HG03159 (cell line): ENCODE measurements around the gene GARIN5A.
A peak's percentile ranks its signal among the peaks of the same experiment; 100 is the strongest.
"Not testable (repeated sequence)": the region's sequence is repeated elsewhere in the genome, so short reads cannot be mapped to it uniquely, and the experiment has no call there.

Experiments used
- ATAC-seq: cut with Tn5 transposase; IDR thresholded peaks from one replicate; pipeline ENCODE4 v1.9.1; 2021; ENCODE audit warnings: mild to moderate bottlenecking, moderate library complexity; ENCODE audit not compliant: unreplicated experiment

GARIN5A gene

DNA sequence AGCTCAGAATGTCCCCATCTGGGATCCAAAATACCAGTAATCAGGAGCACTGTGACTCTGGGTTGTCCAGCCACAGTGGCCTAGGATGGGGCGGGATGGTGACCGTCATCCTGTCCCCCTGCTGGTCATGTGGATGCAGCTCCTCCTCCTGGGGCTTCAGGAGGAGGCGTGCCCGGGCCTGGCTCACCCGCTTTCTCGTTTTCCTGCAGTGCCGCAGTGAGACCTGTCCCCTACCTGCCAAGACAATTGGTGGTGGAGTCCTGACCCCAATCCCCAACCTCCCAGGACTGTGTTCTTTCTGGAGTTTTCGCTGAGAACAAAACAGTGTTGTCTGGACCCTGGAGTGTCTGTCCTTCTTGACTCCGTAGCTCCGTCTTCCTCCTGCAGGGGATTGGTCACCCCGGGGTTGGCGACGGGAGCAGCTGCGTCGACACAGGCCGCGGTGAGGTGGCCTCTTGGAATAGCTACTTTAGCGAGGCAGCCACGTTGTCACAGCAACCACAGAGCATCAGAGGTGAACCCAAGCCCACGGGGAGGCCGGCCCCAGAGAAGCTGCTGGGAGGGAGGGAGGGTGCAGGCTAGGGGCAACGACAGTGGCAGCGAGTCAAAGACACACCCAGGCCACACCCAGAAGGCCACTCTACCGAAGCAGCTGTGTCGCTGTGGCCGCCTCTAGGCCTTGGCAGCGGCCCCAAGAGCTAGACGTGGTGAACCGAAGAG lies 10.5 kb downstream of the GARIN5A start:
- ATAC-seq, result no peak

DNA sequence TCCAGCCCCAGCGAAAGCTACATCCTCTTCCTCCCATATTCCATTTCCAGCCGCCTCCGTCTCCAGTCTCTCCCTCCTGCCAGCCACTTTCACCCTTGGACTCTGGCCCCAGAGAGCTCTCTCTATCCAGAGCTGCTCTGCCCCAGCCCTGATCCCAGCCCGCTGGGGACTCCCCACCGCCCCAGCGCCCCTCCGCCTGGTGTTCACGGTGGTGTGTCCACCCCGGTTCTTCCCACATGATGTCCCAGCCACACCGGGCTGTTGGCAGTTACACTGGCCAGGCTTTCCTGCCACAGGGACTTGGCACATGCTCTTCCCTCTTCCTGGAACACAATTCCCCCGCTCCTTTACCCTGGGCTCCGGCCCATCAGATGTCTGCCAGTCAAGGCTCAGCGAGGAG lies 11.6 kb downstream of the GARIN5A start:
- ATAC-seq, result no peak

- ATAC-seq, result no peak
Observed at GRCh38 chr19:50464348-50464747, 12.3 kb downstream of the GARIN5A start.

DNA sequence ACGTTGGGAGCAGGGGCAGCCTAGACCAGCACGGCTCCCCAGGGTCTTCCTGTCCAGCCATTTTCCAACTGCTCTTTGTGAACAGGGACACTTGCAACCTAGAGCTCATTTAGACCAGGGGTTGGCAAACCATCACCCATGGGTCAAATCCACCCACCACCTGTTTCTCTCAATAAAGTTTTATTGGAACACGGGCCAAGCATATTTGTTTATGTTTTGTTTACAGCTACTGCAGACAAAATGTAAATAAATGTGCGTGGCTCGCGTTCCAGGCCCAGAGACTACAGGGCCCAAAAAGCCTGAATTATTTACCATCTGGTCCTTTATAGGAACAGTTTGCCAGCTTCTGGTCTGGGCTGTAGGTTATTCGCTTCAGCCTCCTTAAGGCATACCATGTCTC lies 13.7 kb downstream of the GARIN5A start:
- ATAC-seq, result no peak

GRCh38 chr19:50461066-50461875 lies 15.4 kb downstream of the GARIN5A start:
- ATAC-seq, result peak; percentile 56

GRCh38 chr19:50460161-50460765 lies 16.4 kb downstream of the GARIN5A start:
- ATAC-seq, result peak; percentile 69

GRCh38 chr19:50459638-50460037 lies 17.0 kb downstream of the GARIN5A start:
- no peak for ATAC-seq

GRCh38 chr19:50459067-50459456 lies 17.6 kb downstream of the GARIN5A start:
- ATAC-seq, result no peak

GRCh38 chr19:50458396-50459066 lies 18.1 kb downstream of the GARIN5A start:
- ATAC-seq, result no peak

DNA sequence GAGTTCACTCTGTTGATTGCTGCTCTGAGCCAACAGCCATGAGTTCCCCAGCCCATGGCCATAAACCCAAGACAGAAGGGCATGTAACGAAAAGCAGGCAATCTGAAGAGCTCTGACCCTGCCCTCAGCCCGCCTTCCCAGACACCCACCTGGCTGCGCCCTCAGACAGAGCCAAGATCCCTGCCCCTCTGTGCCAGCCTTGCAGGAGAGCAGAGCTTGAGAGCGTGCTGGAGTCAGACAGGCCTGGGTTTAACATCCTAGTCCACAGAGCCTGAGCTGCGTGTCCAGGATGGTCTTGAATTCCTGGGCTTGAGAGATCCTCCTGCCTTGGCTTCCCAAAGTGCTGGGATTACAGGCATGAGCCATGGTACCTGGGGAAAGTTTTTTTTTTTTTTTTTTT lies 19.3 kb downstream of the GARIN5A start:
- no peak for ATAC-seq

DNA sequence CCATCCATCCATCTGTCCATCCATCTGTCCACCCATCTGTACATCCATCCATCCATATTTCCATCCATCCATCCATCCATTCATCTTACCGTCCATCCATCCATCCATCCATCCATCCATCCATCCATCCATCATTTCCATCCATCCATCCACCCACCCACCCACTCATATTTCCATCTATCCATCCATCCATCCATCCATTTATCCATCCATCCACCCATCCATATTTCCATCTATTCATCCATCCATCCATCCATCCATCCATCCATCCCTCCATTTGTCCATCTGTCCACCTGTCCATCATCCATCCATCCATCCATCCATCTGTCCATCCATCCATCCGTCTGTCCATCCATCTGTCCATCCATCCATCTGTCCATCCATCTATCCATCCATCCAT lies 20.7 kb downstream of the GARIN5A start:
- ATAC-seq, result no peak

- no peak for ATAC-seq
Observed at GRCh38 chr19:50453243-50453642, 23.4 kb downstream of the GARIN5A start.

GRCh38 chr19:50451223-50451534 lies 25.5 kb downstream of the GARIN5A start:
- ATAC-seq, result no peak

DNA sequence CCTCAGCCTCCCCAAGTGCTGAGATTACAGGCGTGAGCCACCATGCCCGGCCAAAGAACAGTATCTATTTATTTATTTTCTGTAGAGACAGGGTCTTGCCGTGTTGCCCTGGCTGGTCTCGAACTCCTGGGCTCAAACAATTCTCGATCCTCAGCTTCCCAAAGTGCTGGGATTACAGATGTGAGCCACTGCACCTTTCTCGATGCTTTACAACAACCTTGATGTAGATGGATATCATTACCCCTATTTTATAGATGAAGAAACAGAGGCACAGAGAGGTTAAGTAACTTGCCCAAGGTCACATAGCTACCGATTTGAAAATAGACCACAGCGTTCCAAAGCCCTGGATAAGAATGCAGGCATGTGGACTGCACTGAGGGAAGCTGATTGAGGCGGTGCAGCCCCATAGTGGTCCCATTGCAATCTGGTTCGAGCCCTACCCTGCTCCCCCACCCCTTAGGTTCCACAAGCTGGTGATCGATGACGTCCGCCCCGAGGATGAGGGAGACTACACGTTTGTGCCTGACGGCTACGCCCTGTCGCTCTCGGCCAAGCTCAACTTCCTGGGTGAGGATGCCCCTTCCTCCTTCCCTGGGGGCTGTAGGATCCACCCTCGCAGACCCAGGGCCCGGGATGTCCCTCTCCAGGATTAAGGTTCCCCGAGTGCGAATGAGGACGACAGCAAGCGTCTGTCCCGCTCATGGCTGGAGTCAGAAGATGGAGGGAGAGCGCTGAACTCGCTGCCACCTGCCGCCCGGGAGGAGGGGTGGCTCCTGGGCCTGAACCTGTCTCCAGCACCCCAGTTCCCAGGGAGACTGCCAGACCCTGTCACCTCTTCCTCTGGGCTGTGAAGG lies 26.1 kb downstream of the GARIN5A start:
- no peak for ATAC-seq

GRCh38 chr19:50449236-50449899 lies 27.3 kb downstream of the GARIN5A start:
- no peak for ATAC-seq

- no peak for ATAC-seq
Observed at GRCh38 chr19:50447750-50448149, 28.9 kb downstream of the GARIN5A start.

DNA sequence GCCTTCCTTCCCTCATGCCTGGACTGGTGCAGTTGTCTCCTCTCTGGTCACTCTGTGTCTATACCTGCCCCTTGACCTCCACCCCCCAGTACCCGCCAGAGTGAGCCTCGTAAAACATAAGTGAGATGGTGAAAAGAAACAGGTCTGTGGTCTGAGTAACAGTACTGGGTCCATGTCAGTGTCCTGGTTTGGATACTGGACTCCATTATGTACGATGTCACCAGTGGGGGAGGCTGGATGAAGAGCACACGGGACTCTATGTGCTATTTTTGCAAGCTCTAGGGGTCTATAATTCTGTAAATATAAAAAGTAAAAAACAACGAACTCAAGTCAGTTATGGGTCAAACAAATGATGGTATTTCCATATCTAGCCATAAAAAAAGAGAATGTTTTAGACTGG lies 29.6 kb downstream of the GARIN5A start:
- no peak for ATAC-seq

GRCh38 chr19:50444059-50444458 lies 32.6 kb downstream of the GARIN5A start:
- no peak for ATAC-seq

DNA sequence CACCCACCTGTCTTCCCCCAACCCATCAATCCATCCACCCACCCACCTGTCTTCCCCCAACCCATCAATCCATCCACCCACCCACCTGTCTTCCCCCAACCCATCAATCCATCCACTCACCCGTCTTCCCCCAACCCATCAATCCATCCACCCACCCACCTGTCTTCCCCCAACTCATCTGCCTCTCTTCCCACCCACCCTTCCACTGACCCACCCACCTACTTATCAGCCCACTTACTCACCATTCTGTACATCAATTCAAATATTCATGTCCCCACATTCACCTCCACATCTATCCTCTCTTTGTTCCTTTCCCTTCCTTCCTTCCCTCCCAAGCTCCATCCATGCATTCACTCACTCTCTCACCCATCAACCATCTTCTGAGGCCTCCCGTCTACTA lies 37.5 kb downstream of the GARIN5A start:
- not testable (repeated sequence) for ATAC-seq

- no peak for ATAC-seq
Observed at GRCh38 chr19:50437862-50438449, 38.7 kb downstream of the GARIN5A start.
